ENCODE results near the gene KLF6.

Gene KLF6

GRCh38 chr10:3786295-3787015 is 1.4 kb upstream of the KLF6 start:
- DNase-seq = peak; percentile 56 to 61

- peak in 1 of 2 donors; percentile 57 for DNase-seq
These were observed 852 bp upstream of the KLF6 start for GRCh38 chr10:3785851-3786271.

- DNase-seq = peak; percentile 99
These were observed 342 bp upstream of the KLF6 start for GRCh38 chr10:3785251-3785850.

- peak; percentile 31 to 41 for DNase-seq
These were observed 1.2 kb downstream of the KLF6 start for GRCh38 chr10:3783682-3784432.

GRCh38 chr10:3783316-3783681 is 1.7 kb downstream of the KLF6 start:
- DNase-seq = peak; percentile 68 to 70

GRCh38 chr10:3782451-3783315 is 2.3 kb downstream of the KLF6 start:
- DNase-seq = peak; percentile 51 to 60

GRCh38 chr10:3782146-3782450 is 2.9 kb downstream of the KLF6 start:
- DNase-seq = peak in 1 of 2 donors; percentile 40

GRCh38 chr10:3781468-3782145 is 3.4 kb downstream of the KLF6 start:
- peak; percentile 30 to 55 for DNase-seq

- DNase-seq = no peak
These were observed 4.1 kb downstream of the KLF6 start for GRCh38 chr10:3780771-3781467.

- DNase-seq = no peak
These were observed 4.8 kb downstream of the KLF6 start for GRCh38 chr10:3780021-3780770.

GRCh38 chr10:3779158-3779741 is 5.8 kb downstream of the KLF6 start:
- no peak for DNase-seq

GRCh38 chr10:3778692-3779157 is 6.3 kb downstream of the KLF6 start:
- DNase-seq = no peak

GRCh38 chr10:3777981-3778691 is 6.9 kb downstream of the KLF6 start:
- no peak for DNase-seq

- DNase-seq = peak; percentile 68 to 73
These were observed 8.0 kb downstream of the KLF6 start for GRCh38 chr10:3776796-3777571.

GRCh38 chr10:3775696-3776551 is 9.1 kb downstream of the KLF6 start:
- DNase-seq = no peak

GRCh38 chr10:3774814-3775695 is 10.0 kb downstream of the KLF6 start:
- DNase-seq = peak in 1 of 2 donors; percentile 38

All from activated CD4-positive, alpha-beta T cell treated with anti-CD3 and anti-CD28 coated beads for 4 hours (primary cell).